ENCODE data around the gene SCN2B. TPM values are rescaled to one million over a fixed set of nuclear protein-coding genes. Genes with fewer than 3 reads are reported as not detected.

SCN2B gene
- total RNA-seq, 1 donor from 2014 or later, result 0.49 TPM

DNA sequence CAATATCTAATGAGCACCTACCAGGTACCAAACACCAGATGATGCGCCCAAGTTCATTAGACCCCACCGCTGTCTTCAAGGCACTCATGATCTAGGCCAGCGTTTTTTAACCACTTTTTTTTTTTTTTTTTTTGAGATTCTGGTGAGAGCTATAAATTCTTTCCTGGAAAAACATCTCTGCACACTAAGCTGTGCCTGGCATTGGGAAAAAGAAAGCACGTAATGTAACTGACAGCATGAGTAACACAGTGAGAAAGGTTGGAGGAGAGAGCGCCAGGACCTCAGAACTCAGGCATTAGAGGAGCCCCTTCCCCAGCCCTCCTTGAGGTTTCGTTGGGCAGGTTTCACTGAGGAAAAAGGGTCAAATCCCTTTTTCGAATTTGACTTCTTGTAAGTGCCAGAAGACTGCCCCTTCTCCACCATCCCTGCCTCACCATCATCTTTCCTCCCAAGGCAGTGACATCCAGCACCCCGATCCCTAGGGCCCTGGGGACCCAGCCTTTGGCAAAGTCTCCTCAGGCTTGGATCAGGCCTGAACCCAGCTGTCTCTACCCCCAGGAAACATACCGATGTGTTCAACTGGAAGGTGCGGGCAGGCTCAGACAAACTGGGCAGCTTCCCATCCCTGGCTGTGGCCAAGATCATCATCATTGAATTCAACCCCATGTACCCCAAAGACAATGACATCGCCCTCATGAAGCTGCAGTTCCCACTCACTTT lies 63.6 kb downstream of the SCN2B start:
- Histone ChIP-seq H3K4me1 (no peaks in the 10 kb centered on the region), H3K4me3 (no peak overlapping the region), H3K27ac (no peak overlapping the region), H3K36me3 (no peaks in the 10 kb centered on the region), H3K9me3 (no peaks in the 10 kb centered on the region), H3K27me3 (no peaks in the 10 kb centered on the region)
- intact Hi-C loops (cut with DNase I), result no loop called here
- DNase-seq (ENCODE audit: extremely low spot score in 2 of 2), result no peak
- TF ChIP-seq POLR2AphosphoS5 (IDR thresholded peaks at IDR 0.05; ENCODE audit: insufficient read depth in 1 of 2, low read depth in 1 of 2) (no peak), POLR2A (IDR thresholded peaks at IDR 0.05) (no peak)
- TF ChIP-seq, protein P1, sequence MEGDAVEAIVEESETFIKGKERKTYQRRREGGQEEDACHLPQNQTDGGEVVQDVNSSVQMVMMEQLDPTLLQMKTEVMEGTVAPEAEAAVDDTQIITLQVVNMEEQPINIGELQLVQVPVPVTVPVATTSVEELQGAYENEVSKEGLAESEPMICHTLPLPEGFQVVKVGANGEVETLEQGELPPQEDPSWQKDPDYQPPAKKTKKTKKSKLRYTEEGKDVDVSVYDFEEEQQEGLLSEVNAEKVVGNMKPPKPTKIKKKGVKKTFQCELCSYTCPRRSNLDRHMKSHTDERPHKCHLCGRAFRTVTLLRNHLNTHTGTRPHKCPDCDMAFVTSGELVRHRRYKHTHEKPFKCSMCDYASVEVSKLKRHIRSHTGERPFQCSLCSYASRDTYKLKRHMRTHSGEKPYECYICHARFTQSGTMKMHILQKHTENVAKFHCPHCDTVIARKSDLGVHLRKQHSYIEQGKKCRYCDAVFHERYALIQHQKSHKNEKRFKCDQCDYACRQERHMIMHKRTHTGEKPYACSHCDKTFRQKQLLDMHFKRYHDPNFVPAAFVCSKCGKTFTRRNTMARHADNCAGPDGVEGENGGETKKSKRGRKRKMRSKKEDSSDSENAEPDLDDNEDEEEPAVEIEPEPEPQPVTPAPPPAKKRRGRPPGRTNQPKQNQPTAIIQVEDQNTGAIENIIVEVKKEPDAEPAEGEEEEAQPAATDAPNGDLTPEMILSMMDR (IDR thresholded peaks at IDR 0.05), result no peak

Small RNA genes within 50 kb of the gene (small RNA-seq; reads per million reads assigned to genes)
- not detected for gene HSPE1P18

Other genes with a start within 250 kb of the SCN2B start
- gene TMPRSS13, start 247.2 kb downstream of the SCN2B start, total RNA-seq, result 9.6 TPM
- gene IL10RA, start 190.2 kb downstream of the SCN2B start, total RNA-seq, result 29.0 TPM
- 20.9 TPM for gene TMPRSS4, start 99.6 kb downstream of the SCN2B start, total RNA-seq
- not detected for gene SMIM35, start 89.7 kb downstream of the SCN2B start, total RNA-seq
- gene SCN4B, start 23.8 kb downstream of the SCN2B start, total RNA-seq, result 0.98 TPM
- gene JAML, start 48.4 kb upstream of the SCN2B start, total RNA-seq, result 17.2 TPM
- gene MPZL3, start 75.7 kb upstream of the SCN2B start, total RNA-seq, result 9.1 TPM
- gene MPZL2, start 87.7 kb upstream of the SCN2B start, total RNA-seq, result 165 TPM
- gene CD3E, start 128.1 kb upstream of the SCN2B start, total RNA-seq, result 6.9 TPM
- gene CD3D, start 166.1 kb upstream of the SCN2B start, total RNA-seq, result 13.8 TPM
- gene CD3G, start 167.7 kb upstream of the SCN2B start, total RNA-seq, result 2.2 TPM
- gene UBE4A, start 183.0 kb upstream of the SCN2B start, total RNA-seq, result 31.9 TPM
- gene ATP5MG, start 225.0 kb upstream of the SCN2B start, total RNA-seq, result 169 TPM

Measured in vagina (tissue), 2 donors.